Breast epithelium (tissue), 3 donors: ENCODE results near the gene SPARC.

ENCODE experiments used
- POLR2A ChIP-seq: fragments of 450-650 bp; IDR thresholded peaks from one replicate; pipeline ENCODE4 v1.6.1; 2016; ENCODE audit warnings: antibody characterized with exemption, mild to moderate bottlenecking, moderate library complexity
- POLR2AphosphoS5 ChIP-seq, 3 donors: sonication (generic); formaldehyde crosslinking; IDR thresholded peaks; one replicate each; pipeline ENCODE4 v1.6.1; 2017; ENCODE audit warnings: antibody characterized with exemption in 3 of 3
- TF ChIP-seq, protein P1 (sequence below), 3 donors: fragments of 450-650 bp; IDR thresholded peaks; one replicate each; pipeline ENCODE4 v1.5.1; 2016 to 2017; ENCODE audit warnings: antibody characterized with exemption in 3 of 3, mild to moderate bottlenecking in 3 of 3, moderate library complexity in 3 of 3

DNA sequence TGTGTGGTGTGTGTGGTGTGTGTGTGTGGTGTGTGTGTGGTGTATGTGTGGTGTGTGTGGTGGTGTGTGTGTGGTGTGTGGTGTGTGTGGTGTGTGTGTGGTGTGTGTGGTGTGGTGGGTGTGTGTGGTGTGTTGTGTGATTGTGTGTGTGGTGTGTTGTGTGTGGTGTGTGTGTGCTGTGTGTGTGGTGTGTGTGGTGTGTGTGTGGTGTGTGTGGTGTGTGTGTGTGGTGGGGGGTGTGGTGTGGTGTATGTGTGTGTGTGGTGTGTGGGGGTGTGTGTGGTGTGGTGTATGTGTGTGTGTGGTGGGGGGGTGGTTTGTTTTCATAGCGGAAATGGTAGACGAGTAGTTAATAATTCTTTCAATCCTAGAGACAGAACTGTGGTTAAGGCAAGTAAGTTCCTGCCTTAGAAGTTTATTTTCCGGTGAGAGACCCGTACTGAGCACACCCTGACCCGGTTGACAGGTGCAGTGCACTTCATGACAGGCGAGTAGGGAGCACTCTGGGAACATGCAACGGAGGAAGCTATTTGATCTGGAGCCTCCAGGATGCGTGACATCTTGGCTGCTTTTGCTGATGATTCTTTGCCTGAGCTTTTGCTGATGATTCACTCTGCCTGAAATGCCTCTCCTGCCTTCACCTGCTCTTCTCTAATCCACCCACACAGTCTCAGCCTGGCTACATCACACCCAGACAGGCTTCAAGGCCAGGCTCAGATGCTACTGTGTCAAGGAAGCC is 73.9 kb downstream of the SPARC start:
- TF ChIP-seq, protein P1, sequence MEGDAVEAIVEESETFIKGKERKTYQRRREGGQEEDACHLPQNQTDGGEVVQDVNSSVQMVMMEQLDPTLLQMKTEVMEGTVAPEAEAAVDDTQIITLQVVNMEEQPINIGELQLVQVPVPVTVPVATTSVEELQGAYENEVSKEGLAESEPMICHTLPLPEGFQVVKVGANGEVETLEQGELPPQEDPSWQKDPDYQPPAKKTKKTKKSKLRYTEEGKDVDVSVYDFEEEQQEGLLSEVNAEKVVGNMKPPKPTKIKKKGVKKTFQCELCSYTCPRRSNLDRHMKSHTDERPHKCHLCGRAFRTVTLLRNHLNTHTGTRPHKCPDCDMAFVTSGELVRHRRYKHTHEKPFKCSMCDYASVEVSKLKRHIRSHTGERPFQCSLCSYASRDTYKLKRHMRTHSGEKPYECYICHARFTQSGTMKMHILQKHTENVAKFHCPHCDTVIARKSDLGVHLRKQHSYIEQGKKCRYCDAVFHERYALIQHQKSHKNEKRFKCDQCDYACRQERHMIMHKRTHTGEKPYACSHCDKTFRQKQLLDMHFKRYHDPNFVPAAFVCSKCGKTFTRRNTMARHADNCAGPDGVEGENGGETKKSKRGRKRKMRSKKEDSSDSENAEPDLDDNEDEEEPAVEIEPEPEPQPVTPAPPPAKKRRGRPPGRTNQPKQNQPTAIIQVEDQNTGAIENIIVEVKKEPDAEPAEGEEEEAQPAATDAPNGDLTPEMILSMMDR (IDR thresholded peaks at IDR 0.05) = no peak
- TF ChIP-seq POLR2A = no peak
- TF ChIP-seq POLR2AphosphoS5 (IDR thresholded peaks at IDR 0.05) = no peak
